ENCODE results near the gene SINHCAF.

- TF ChIP-seq POLR2A (IDR thresholded peaks at IDR 0.05): no peak
- TF ChIP-seq CTCF (IDR thresholded peaks at IDR 0.05): no peak
Observed at GRCh38 chr12:31298922-31299321, 27.0 kb downstream of the SINHCAF start.
